SH-SY5Y (cell line): ENCODE measurements around the gene MATN1.

Source experiments
- GATA2 ChIP-seq: IDR thresholded peaks from 2 replicates; pipeline ENCODE4 v1.6.1; 2011; ENCODE audit warnings: mild to moderate bottlenecking, low read depth, low read length
- GATA3 ChIP-seq: IDR thresholded peaks from 2 replicates; pipeline ENCODE4 v1.6.1; 2011; ENCODE audit warnings: low read depth, mild to moderate bottlenecking, low read length, moderate library complexity

- TF ChIP-seq GATA2 (no peak), GATA3 (no peak)
Measured at GRCh38 chr1:30740251-30741238, 17.2 kb upstream of the MATN1 start.
